Vagina (tissue), 2 donors: ENCODE data around the gene DENND4B. TPM values are rescaled to one million over a fixed set of nuclear protein-coding genes. Genes with fewer than 3 reads are reported as not detected.
A peak's percentile ranks its signal among the peaks of the same experiment; 100 is the strongest.

Source experiments
- DNase-seq, 2 donors: peaks; one replicate each; pipeline ENCODE4 v3.0.0-alpha.2; 2017; ENCODE audit errors: extremely low spot score in 2 of 2
- H3K27ac ChIP-seq: fragments of 200-600 bp; sonication (generic); one replicate; pipeline ENCODE4 v1.5.1; 2019
- H3K27me3 ChIP-seq: fragments of 200-600 bp; sonication (generic); one replicate; pipeline ENCODE4 v1.5.1; 2019
- H3K36me3 ChIP-seq, 2 donors: fragments of 200-600 bp; sonication (generic); one replicate each; pipeline ENCODE4 v1.5.1; 2017 to 2019
- H3K4me1 ChIP-seq: fragments of 200-600 bp; sonication (generic); one replicate; pipeline ENCODE4 v1.5.1; 2019
- H3K4me3 ChIP-seq, 2 donors: fragments of 200-600 bp; sonication (generic); 1 replicate in 1 of 2; 2 replicates in 1 of 2; pipeline ENCODE4 v1.5.1; 2016 to 2019
- H3K9me3 ChIP-seq: fragments of 200-600 bp; sonication (generic); one replicate; pipeline ENCODE4 v1.5.1; 2019
- POLR2A ChIP-seq, 2 donors: fragments of 450-650 bp; IDR thresholded peaks; one replicate each; pipeline ENCODE4 v1.6.1; 2017; ENCODE audit warnings: antibody characterized with exemption in 2 of 2, mild to moderate bottlenecking in 2 of 2, moderate library complexity in 2 of 2
- POLR2AphosphoS5 ChIP-seq, 2 donors: sonication (generic); formaldehyde crosslinking; IDR thresholded peaks; one replicate each; pipeline ENCODE4 v1.9.0; 2017; ENCODE audit warnings: antibody characterized with exemption in 2 of 2, mild to moderate bottlenecking in 2 of 2, low read depth in 1 of 2; ENCODE audit not compliant: insufficient read depth in 1 of 2
- intact Hi-C: fragments of 100-400 bp; cut with DNase I; formaldehyde crosslinking; loops from one replicate; pipeline ENCODE4 v1.15.1; 2023
- total RNA-seq: library from RNA; depleted of rRNA; stranded (reverse); fragments of >200 nt; gene quantifications from one replicate; pipeline ENCODE4 v1.2.3, GENCODE V29; 2016
- TF ChIP-seq, protein P1 (sequence below), 3 experiments: fragments of 450-650 bp in 2 of 3; fragments of 200-600 bp in 1 of 3; sonication (generic) in 1 of 3; IDR thresholded peaks; one replicate each; pipeline ENCODE4 v1.5.1; 2017 to 2019; ENCODE audit warnings: antibody characterized with exemption in 3 of 3, mild to moderate bottlenecking in 2 of 3, moderate library complexity in 2 of 3

Gene DENND4B, protein sequence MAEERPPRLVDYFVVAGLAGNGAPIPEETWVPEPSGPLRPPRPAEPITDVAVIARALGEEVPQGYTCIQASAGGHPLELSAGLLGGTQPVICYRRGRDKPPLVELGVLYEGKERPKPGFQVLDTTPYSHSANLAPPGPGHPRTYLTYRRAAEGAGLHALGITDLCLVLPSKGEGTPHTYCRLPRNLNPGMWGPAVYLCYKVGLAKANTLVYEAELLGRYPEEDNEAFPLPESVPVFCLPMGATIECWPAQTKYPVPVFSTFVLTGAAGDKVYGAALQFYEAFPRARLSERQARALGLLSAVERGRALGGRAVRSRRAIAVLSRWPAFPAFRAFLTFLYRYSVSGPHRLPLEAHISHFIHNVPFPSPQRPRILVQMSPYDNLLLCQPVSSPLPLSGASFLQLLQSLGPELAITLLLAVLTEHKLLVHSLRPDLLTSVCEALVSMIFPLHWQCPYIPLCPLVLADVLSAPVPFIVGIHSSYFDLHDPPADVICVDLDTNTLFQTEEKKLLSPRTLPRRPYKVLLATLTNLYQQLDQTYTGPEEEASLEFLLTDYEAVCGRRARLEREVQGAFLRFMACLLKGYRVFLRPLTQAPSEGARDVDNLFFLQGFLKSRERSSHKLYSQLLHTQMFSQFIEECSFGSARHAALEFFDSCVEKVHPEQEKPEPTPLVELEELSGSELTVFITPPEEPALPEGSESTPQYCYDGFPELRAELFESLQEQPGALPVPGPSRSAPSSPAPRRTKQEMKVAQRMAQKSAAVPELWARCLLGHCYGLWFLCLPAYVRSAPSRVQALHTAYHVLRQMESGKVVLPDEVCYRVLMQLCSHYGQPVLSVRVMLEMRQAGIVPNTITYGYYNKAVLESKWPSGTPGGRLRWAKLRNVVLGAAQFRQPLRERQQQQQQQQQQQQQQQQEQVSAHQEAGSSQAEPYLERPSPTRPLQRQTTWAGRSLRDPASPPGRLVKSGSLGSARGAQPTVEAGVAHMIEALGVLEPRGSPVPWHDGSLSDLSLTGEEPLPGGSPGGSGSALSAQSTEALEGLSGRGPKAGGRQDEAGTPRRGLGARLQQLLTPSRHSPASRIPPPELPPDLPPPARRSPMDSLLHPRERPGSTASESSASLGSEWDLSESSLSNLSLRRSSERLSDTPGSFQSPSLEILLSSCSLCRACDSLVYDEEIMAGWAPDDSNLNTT (N-terminal part only)
- total RNA-seq: 42.7 TPM

DNA sequence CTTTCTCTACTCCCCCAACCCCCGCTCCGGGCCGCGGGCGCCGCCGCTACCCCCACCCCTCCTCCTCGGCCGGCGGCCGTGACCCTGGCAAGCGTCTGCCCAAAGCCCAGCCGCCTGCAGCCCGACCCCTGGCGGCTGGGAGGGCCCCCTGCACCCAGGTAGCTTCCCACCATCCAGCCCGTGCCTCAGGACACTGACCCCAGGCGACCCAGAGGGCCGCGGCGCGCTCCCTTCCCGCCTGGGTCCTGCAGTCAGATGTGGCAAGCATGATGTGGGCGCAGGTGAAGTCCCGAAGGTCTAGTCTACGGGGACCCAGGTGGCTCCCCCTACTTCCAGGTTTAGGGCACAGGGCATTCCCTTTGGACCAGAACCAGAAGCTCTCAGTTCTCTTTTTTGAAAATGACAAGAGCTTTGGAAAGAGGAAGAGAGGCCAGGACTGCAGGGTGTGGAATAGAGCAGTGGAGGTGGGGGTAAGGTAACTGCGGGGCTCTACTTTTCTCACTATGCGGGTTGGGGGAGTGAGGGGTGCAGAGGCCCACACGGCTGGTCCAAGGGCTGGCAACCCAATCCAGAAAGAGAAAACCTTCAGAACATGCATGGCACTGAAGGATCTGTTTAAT, at the start of gene DENND4B:
DENND4B (minus strand) TSS at position 97 of the 620 bp plus-strand sequence. CDS start 2,344 bp downstream, outside the sequence.
- TF ChIP-seq, protein P1, sequence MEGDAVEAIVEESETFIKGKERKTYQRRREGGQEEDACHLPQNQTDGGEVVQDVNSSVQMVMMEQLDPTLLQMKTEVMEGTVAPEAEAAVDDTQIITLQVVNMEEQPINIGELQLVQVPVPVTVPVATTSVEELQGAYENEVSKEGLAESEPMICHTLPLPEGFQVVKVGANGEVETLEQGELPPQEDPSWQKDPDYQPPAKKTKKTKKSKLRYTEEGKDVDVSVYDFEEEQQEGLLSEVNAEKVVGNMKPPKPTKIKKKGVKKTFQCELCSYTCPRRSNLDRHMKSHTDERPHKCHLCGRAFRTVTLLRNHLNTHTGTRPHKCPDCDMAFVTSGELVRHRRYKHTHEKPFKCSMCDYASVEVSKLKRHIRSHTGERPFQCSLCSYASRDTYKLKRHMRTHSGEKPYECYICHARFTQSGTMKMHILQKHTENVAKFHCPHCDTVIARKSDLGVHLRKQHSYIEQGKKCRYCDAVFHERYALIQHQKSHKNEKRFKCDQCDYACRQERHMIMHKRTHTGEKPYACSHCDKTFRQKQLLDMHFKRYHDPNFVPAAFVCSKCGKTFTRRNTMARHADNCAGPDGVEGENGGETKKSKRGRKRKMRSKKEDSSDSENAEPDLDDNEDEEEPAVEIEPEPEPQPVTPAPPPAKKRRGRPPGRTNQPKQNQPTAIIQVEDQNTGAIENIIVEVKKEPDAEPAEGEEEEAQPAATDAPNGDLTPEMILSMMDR (IDR thresholded peaks at IDR 0.05): peak; percentile 84 to 90 (median 86)
- TF ChIP-seq POLR2A (IDR thresholded peaks at IDR 0.05) (no peak), POLR2AphosphoS5 (IDR thresholded peaks at IDR 0.05; ENCODE audit: insufficient read depth in 1 of 2, low read depth in 1 of 2) (peak; percentile 20 to 21)
- H3K9me3 ChIP-seq: no peaks in the 10 kb centered on the region
- peaks cover 0 to 51% of the 10 kb centered on the region in 2 donors for H3K36me3 ChIP-seq
- intact Hi-C loops: loop anchor here (5.0 to 10.0 kb wide), 2 partner anchors 41 to 152 kb away; partner anchors contain the start of gene RAB13
- H3K4me1 ChIP-seq: peaks cover 27% of the 10 kb centered on the region
- peak within 1 kb of the TSS; percentile 99 for H3K27ac ChIP-seq
- no peaks in the 10 kb centered on the region for H3K27me3 ChIP-seq
- peak within 1 kb of the TSS; percentile 73 to 89 for H3K4me3 ChIP-seq
- DNase-seq: no peak

DNA sequence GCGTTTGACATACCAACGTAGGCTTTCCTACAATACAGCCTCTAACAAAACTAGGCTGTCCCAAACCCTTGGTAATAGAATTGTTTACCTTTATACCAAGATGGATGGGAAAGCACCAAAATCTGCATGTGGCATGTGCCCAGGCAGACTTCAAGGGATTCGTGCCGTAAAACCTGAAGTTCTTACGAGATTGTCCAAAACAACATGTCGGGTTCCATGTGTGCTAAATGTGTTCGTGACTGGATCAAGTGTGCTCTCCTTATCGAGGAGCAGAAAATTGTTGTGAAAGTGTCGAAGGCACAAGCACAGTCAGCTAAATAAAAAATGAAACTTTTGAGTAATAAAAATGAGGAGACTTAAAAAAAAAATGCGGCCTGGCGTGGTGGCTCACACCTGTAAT, 49.1 kb upstream of the DENND4B start:
- intact Hi-C loops: no loop called here
- H3K9me3 ChIP-seq: no peaks in the 10 kb centered on the region
- peaks cover 0 to 34% of the 10 kb centered on the region in 2 donors for H3K36me3 ChIP-seq
- H3K4me1 ChIP-seq: peaks cover 22% of the 10 kb centered on the region
- H3K27me3 ChIP-seq: no peaks in the 10 kb centered on the region
- no peak for DNase-seq
- H3K27ac ChIP-seq: no peak overlapping the region
- TF ChIP-seq, protein P1 (IDR thresholded peaks at IDR 0.05): no peak
- TF ChIP-seq POLR2AphosphoS5 (IDR thresholded peaks at IDR 0.05; ENCODE audit: insufficient read depth in 1 of 2, low read depth in 1 of 2) (no peak), POLR2A (IDR thresholded peaks at IDR 0.05) (no peak)
- no peak overlapping the region for H3K4me3 ChIP-seq

DNA sequence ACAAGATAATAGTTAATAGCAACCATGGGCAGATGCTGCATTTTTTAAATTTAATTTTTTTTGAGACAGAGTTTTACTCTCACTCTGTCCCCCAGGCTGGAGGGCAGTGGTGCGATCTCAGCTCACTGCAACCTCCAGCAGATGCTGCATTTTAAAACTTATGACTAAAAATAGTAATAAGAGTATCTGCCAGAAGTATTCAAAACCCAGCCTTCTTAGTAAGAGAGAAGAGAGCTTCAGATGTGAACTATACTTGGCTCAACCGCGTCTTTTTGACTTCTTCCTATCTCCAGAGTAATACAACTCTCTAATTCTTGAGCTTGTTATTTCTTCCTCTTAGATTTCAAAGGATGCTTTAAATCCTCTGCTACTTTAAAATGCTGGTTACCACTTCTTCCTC, 48.7 kb upstream of the DENND4B start:
- peaks cover 0 to 34% of the 10 kb centered on the region in 2 donors for H3K36me3 ChIP-seq
- H3K4me3 ChIP-seq: no peak overlapping the region
- H3K27ac ChIP-seq: no peak overlapping the region
- TF ChIP-seq POLR2AphosphoS5 (IDR thresholded peaks at IDR 0.05; ENCODE audit: insufficient read depth in 1 of 2, low read depth in 1 of 2) (no peak), POLR2A (IDR thresholded peaks at IDR 0.05) (no peak)
- TF ChIP-seq, protein P1 (IDR thresholded peaks at IDR 0.05): no peak
- H3K9me3 ChIP-seq: no peaks in the 10 kb centered on the region
- peaks cover 23% of the 10 kb centered on the region for H3K4me1 ChIP-seq
- DNase-seq: no peak
- intact Hi-C loops: no loop called here
- H3K27me3 ChIP-seq: no peaks in the 10 kb centered on the region

DNA sequence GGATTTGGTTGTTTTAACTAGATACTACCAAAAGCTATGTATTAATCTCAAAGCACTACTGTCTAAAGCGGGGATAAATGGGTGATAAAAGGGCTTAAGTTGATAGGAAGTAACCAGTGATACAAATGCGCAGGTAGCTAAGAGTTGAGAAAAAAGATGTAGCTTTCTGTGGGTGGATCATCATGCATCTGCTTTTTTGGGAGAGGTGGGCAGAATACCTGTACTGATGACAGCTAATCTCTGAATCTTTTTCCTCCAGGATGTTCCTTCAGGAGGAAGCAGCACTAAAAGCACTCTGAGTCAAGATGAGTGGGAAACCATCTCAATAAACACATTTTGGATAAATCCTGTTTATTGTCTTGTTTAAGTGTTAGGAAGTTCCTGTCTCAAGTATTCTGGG, 45.3 kb upstream of the DENND4B start:
- peak overlapping the region; percentile 93 for H3K27ac ChIP-seq
- intact Hi-C loops: no loop called here

More for the DNA sequence above, 45.3 kb upstream of the DENND4B start:
- no peak for DNase-seq
- H3K4me1 ChIP-seq: peaks cover 27% of the 10 kb centered on the region
- TF ChIP-seq, protein P1 (IDR thresholded peaks at IDR 0.05): no peak
- TF ChIP-seq POLR2AphosphoS5 (IDR thresholded peaks at IDR 0.05; ENCODE audit: insufficient read depth in 1 of 2, low read depth in 1 of 2) (no peak), POLR2A (IDR thresholded peaks at IDR 0.05) (no peak)
- H3K4me3 ChIP-seq: peak overlapping the region; percentile 92
- H3K36me3 ChIP-seq: peaks cover 0 to 34% of the 10 kb centered on the region in 2 donors
- no peaks in the 10 kb centered on the region for H3K9me3 ChIP-seq
- no peaks in the 10 kb centered on the region for H3K27me3 ChIP-seq
